ENCODE measurements around the gene STYXL1.

DNA sequence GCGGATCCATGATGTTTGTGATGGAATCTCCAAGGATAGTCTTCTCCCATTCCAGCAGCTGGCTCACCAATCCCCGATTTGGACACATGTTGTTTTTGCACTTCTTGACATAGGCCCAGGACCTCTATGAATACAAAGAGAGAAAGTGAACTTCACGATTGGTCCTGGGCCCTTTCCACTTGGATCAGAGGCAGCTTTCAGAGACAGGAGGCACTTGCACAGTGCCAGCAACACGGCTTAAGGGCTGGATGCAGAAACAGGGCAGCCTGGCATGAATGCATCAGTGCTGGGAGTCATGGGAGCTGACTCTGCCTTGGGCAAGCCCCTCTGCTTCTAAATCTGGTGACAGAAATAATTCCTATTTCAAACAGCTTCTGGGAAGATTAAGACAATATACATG lies 51.3 kb downstream of the STYXL1 start:
- TF ChIP-seq, protein P1, sequence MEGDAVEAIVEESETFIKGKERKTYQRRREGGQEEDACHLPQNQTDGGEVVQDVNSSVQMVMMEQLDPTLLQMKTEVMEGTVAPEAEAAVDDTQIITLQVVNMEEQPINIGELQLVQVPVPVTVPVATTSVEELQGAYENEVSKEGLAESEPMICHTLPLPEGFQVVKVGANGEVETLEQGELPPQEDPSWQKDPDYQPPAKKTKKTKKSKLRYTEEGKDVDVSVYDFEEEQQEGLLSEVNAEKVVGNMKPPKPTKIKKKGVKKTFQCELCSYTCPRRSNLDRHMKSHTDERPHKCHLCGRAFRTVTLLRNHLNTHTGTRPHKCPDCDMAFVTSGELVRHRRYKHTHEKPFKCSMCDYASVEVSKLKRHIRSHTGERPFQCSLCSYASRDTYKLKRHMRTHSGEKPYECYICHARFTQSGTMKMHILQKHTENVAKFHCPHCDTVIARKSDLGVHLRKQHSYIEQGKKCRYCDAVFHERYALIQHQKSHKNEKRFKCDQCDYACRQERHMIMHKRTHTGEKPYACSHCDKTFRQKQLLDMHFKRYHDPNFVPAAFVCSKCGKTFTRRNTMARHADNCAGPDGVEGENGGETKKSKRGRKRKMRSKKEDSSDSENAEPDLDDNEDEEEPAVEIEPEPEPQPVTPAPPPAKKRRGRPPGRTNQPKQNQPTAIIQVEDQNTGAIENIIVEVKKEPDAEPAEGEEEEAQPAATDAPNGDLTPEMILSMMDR (IDR thresholded peaks at IDR 0.05; ENCODE audit: insufficient read depth, low read length) = no peak
- no peak for TF ChIP-seq POLR2AphosphoS5 (IDR thresholded peaks at IDR 0.05; ENCODE audit: low read depth)
- TF ChIP-seq, protein P2, sequence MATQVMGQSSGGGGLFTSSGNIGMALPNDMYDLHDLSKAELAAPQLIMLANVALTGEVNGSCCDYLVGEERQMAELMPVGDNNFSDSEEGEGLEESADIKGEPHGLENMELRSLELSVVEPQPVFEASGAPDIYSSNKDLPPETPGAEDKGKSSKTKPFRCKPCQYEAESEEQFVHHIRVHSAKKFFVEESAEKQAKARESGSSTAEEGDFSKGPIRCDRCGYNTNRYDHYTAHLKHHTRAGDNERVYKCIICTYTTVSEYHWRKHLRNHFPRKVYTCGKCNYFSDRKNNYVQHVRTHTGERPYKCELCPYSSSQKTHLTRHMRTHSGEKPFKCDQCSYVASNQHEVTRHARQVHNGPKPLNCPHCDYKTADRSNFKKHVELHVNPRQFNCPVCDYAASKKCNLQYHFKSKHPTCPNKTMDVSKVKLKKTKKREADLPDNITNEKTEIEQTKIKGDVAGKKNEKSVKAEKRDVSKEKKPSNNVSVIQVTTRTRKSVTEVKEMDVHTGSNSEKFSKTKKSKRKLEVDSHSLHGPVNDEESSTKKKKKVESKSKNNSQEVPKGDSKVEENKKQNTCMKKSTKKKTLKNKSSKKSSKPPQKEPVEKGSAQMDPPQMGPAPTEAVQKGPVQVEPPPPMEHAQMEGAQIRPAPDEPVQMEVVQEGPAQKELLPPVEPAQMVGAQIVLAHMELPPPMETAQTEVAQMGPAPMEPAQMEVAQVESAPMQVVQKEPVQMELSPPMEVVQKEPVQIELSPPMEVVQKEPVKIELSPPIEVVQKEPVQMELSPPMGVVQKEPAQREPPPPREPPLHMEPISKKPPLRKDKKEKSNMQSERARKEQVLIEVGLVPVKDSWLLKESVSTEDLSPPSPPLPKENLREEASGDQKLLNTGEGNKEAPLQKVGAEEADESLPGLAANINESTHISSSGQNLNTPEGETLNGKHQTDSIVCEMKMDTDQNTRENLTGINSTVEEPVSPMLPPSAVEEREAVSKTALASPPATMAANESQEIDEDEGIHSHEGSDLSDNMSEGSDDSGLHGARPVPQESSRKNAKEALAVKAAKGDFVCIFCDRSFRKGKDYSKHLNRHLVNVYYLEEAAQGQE (IDR thresholded peaks at IDR 0.05; ENCODE audit: insufficient replicate concordance, low read depth) = no peak
- TF ChIP-seq GABPA (IDR thresholded peaks at IDR 0.05; ENCODE audit: low read depth) = no peak
- TF ChIP-seq SPI1 (IDR thresholded peaks at IDR 0.05; ENCODE audit: borderline replicate concordance, low read depth) = no peak
